HFF-Myc (cell line): ENCODE results near the gene PEX11G.
"Not testable (repeated sequence)": the region's sequence is repeated elsewhere in the genome, so short reads cannot be mapped to it uniquely, and the experiment has no call there.

Experiments
- DNase-seq: peaks from one replicate; pipeline ENCODE4 v3.0.0-alpha.2; 2011; ENCODE audit warnings: low read depth; ENCODE audit errors: extremely low read depth
- H3K4me3 ChIP-seq: replicated peaks from 2 replicates; pipeline ENCODE4 v1.5.1; 2011; ENCODE audit warnings: low read depth, mild to moderate bottlenecking, control low read depth, low read length
- TF ChIP-seq, protein P1 (sequence below): IDR thresholded peaks from 2 replicates; pipeline ENCODE4 v1.5.1; 2012; ENCODE audit warnings: mild to moderate bottlenecking, low read depth, low read length, control low read depth; ENCODE audit errors: missing control alignments

The PEX11G gene

DNA sequence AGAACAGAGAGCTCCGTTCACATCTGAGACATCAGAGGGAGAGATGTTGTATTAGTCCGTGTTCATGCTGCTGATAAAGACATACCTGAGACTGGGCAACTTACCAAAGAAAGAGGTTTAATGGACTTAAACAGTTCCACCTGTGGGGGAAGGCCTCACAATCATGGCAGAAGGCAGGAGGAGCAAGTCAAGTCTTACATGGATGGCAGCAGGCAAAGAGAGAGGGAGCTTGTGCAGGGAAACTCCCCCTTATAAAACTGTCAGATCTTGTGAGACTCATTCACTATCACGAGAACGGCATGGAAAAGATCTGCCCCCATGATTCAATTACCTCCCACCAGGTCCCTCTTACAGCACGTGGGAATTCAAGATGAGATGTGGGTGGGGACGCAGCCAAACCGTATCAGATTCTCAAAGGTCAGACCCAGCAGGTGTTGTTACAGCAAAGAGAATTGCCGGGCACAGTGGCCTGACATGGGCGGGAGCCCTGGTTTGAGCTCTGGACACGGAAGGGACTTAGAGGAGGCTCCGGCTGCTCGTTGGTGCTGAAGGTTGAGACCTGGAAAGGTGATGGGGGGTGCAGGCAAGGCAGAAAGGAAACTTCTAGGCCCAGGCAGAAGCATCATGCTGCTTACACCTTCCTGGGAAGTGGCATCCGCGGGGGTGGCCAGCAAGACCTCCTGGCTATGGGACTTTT, 33.1 kb downstream of the PEX11G start:
- TF ChIP-seq, protein P1, sequence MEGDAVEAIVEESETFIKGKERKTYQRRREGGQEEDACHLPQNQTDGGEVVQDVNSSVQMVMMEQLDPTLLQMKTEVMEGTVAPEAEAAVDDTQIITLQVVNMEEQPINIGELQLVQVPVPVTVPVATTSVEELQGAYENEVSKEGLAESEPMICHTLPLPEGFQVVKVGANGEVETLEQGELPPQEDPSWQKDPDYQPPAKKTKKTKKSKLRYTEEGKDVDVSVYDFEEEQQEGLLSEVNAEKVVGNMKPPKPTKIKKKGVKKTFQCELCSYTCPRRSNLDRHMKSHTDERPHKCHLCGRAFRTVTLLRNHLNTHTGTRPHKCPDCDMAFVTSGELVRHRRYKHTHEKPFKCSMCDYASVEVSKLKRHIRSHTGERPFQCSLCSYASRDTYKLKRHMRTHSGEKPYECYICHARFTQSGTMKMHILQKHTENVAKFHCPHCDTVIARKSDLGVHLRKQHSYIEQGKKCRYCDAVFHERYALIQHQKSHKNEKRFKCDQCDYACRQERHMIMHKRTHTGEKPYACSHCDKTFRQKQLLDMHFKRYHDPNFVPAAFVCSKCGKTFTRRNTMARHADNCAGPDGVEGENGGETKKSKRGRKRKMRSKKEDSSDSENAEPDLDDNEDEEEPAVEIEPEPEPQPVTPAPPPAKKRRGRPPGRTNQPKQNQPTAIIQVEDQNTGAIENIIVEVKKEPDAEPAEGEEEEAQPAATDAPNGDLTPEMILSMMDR, result no peak
- no peak overlapping the region for H3K4me3 ChIP-seq
- DNase-seq, result no peak

DNA sequence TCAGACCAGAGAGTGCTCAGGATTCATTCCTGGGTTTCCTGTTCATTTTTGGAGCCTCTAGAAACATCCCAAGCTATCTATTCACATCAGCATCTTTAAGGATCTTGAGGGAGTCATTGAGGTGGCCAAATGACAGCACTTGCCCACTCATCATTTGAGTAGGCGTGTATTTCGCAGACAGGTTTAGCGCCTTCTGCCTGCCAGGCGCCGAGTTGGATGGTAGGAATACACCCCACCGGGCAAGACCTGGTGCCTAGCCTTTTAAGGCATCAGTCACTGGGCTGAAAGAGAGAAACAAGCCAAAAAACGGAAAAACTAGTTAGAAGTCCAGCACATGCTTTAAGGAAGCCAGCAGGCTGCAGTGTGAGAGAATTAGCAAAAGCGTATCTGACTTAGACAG, 33.8 kb downstream of the PEX11G start:
- no peak for DNase-seq
- no peak overlapping the region for H3K4me3 ChIP-seq
- TF ChIP-seq, protein P1, result no peak

GRCh38 chr19:7450243-7451223, 38.3 kb downstream of the PEX11G start:
- no peak overlapping the region for H3K4me3 ChIP-seq
- DNase-seq, result no peak
- TF ChIP-seq, protein P1, result no peak

- H3K4me3 ChIP-seq, DNase-seq: not testable (repeated sequence)
Measured at GRCh38 chr19:7449391-7450070, 39.3 kb downstream of the PEX11G start.

GRCh38 chr19:7447648-7448047, 41.2 kb downstream of the PEX11G start:
- DNase-seq, result no peak
- TF ChIP-seq, protein P1, result no peak
- H3K4me3 ChIP-seq, result no peak overlapping the region

DNA sequence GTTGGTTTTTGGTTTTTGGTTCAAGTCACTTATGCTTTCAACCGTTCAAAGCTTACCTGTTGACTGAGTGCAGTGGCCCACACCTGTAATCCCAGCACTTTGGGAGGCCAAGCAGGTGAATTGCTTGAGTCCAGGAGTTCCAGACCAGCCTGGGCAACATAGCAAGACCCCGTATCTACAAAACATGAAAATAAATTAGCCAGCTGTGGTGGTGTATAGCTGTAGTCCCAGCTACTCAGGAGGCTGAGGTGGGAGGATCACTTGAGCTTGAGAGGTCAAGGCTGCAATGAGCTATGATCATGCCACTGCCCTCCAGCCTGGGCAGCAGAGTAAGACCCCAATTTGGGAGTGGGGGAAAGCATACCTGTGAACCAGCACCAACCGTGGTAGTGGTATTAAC, 43.7 kb downstream of the PEX11G start:
- TF ChIP-seq, protein P1, result no peak
- no peak for DNase-seq
- H3K4me3 ChIP-seq, result no peak overlapping the region

DNA sequence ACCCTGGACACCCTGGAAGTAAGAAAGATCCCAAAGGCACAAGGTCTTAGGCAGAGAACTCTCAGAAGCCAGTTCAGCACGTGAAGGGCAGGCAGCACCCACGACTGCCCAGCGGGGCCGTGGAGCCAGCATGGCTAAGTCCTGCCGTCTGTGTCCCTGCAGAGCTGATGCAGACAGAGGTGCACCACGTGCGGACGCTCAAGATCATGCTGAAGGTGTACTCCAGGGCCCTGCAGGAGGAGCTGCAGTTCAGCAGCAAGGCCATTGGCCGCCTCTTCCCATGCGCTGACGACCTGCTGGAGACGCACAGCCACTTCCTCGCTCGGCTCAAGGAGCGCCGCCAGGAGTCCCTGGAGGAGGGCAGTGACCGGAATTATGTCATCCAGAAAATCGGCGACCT, 44.8 kb downstream of the PEX11G start:
- no peak overlapping the region for H3K4me3 ChIP-seq
- no peak for DNase-seq
- TF ChIP-seq, protein P1, result no peak
